LNCAP (cell line): ENCODE data around the gene KRT84.

Experiments used
- TF ChIP-seq, protein P1 (sequence below): fragments of 450-650 bp; IDR thresholded peaks from 2 replicates; pipeline ENCODE4 v1.5.1; 2017; ENCODE audit warnings: mild to moderate bottlenecking

The KRT84 gene

DNA sequence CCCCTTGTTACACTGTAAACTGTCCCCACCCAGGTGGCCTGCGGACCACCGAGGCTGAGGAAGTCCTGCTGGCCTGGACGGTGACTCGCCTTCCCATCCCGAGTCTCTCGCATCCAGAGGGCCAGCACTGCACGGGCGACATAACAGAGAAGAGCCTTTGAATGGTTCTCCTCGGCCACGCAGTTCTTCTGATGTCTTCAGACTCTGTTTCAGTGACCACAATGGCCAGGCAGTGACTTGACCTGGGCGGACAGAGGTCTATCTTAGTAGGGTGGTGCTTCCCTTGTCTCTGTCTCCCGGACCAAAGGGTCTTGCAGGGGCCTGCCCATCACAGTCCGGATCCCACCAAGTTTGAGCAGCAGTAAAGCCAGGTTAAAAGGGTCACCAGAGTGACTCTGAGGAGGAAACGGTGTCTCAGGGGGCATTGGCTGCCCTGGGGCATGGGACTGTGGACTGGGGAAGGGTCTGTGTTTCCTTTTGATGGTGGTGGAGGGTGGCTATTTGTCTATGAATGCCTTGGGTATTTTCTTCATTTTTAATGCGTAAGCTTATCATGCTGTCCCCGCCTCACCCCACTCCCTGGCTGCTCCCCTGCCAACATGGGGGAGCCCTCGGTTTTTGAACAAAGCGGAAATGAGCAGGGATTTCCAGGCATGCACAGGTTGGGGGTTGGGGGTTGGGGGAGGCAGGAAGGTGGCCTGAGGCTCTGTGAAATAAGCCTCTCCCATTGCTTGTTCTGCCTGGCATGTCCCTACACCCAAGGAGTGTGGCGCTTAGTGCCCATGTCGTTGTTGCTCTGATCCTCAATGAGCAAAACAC, 28.5 kb downstream of the KRT84 start:
- TF ChIP-seq, protein P1, sequence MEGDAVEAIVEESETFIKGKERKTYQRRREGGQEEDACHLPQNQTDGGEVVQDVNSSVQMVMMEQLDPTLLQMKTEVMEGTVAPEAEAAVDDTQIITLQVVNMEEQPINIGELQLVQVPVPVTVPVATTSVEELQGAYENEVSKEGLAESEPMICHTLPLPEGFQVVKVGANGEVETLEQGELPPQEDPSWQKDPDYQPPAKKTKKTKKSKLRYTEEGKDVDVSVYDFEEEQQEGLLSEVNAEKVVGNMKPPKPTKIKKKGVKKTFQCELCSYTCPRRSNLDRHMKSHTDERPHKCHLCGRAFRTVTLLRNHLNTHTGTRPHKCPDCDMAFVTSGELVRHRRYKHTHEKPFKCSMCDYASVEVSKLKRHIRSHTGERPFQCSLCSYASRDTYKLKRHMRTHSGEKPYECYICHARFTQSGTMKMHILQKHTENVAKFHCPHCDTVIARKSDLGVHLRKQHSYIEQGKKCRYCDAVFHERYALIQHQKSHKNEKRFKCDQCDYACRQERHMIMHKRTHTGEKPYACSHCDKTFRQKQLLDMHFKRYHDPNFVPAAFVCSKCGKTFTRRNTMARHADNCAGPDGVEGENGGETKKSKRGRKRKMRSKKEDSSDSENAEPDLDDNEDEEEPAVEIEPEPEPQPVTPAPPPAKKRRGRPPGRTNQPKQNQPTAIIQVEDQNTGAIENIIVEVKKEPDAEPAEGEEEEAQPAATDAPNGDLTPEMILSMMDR = no peak

DNA sequence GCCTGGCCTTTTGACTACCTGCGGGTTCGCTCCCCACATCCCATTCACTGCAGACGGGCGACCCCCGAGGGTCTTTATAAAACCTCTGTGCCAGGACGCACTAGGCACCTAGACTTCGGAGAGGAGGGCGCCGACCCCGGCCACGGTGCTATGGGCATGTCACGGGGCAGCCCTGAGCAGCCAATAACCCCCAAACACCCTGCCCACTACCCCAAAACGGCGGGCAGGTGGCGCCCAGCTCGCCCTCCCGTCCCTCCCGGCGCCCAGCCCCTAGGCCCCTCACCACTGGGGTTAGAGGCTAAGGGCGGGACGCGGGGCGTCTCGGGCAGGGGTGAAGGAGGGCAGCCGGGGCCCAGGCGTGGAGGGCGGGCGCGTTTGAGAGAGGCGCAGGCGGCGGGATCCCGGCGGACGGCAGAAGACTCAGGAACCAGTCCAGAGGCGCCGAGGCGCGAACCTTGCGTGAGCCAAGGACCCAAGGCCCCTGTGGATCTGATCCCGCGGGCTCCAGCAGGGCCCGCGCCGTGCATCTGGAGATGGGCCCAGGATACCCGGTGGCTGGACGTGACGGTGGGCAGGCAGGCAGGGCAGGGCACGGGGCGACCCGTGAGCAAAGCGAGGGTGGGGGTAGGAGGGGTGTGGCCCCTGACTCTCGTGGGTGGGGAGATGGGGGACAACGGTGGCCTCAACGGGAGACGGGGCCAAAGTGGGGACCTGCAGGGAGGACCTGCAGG, 29.3 kb downstream of the KRT84 start:
- TF ChIP-seq, protein P1 = no peak

DNA sequence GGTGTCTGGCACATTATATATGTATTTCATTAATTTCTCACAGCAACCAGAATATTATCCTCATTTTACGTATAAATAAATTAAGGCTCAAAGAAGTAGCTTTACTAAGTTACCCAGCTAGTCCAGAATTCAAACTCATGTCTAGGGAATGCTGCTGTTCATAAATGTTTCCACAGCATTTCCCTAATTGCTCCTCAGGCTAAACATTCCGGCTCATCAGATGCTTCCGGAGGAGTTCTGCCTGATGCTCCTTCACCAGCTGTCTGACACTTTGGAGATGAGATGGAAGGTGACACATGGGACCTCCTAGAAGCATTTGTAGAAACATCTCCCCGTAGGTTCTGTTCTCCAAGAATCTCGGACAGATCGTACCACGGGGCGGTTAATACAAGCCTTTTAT, 30.3 kb downstream of the KRT84 start:
- TF ChIP-seq, protein P1 = no peak

GRCh38 chr12:52354200-52354599, 31.3 kb downstream of the KRT84 start:
- TF ChIP-seq, protein P1 = no peak

- TF ChIP-seq, protein P1 = no peak
These were observed 31.7 kb downstream of the KRT84 start for GRCh38 chr12:52353766-52354165.

DNA sequence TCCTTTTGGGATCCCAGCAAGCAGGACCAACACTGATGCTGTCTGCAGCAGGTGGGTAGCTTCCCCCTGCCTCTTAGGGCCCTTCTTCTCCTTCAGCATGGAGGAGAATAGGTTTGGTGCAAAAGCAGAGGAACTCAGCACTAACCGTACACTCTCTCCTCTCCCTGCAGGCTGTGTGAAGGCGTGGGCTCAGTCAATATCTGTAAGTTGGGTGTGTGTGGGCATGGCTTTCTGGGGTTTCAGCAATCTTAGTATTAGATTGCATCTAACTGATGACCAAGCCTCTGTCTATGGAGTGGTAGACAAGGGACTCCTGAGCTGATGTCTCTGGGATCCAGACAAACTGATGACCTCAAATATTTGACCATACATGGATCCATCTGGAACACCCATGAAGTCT, 32.5 kb downstream of the KRT84 start:
- TF ChIP-seq, protein P1 = no peak

- TF ChIP-seq, protein P1 = no peak
These were observed 34.0 kb downstream of the KRT84 start for GRCh38 chr12:52351196-52352059.
